Liver (tissue), 3 donors: ENCODE measurements around the gene CACNA1C.

Experiments
- HNF4G ChIP-seq: IDR thresholded peaks from 2 replicates; pipeline ENCODE4 v1.6.1; 2016; ENCODE audit warnings: antibody characterized with exemption
- JUND ChIP-seq, 2 donors: IDR thresholded peaks; 2 replicates each; pipeline ENCODE4 v1.6.1; 2016; ENCODE audit warnings: antibody characterized with exemption in 2 of 2
- RAD21 ChIP-seq, 2 donors: IDR thresholded peaks; 2 replicates each; pipeline ENCODE4 v1.6.1; 2016; ENCODE audit warnings: antibody characterized with exemption in 2 of 2, mild to moderate bottlenecking in 2 of 2
- RXRA ChIP-seq, 2 donors: IDR thresholded peaks; 2 replicates each; pipeline ENCODE4 v1.6.1; 2017 to 2018; ENCODE audit warnings: antibody characterized with exemption in 2 of 2, mild to moderate bottlenecking in 1 of 2
- SP1 ChIP-seq: IDR thresholded peaks from 2 replicates; pipeline ENCODE4 v1.6.1; 2018; ENCODE audit warnings: antibody characterized with exemption, mild to moderate bottlenecking
- TAF1 ChIP-seq: conservative IDR thresholded peaks from 2 replicates; pipeline ENCODE4 v1.6.1; 2016; ENCODE audit warnings: antibody characterized with exemption, mild to moderate bottlenecking
- YY1 ChIP-seq: IDR thresholded peaks from 2 replicates; pipeline ENCODE4 v1.6.1; 2016; ENCODE audit warnings: antibody characterized with exemption, mild to moderate bottlenecking
- TF ChIP-seq, protein P1 (sequence below): fragments of 150-350 bp; IDR thresholded peaks from 2 replicates; pipeline ENCODE4 v1.5.1; 2017; ENCODE audit warnings: improper control_type of control experiment, low read depth, low read length; ENCODE audit not compliant: missing input control
- TF ChIP-seq, protein P2 (sequence below): IDR thresholded peaks from 2 replicates; pipeline ENCODE4 v1.6.1; 2016; ENCODE audit warnings: antibody characterized with exemption
- TF ChIP-seq, protein P3 (sequence below): IDR thresholded peaks from 2 replicates; pipeline ENCODE4 v1.6.1; 2016; ENCODE audit warnings: antibody characterized with exemption
- donor health status: healthy.
- donor health status: healthy.

DNA sequence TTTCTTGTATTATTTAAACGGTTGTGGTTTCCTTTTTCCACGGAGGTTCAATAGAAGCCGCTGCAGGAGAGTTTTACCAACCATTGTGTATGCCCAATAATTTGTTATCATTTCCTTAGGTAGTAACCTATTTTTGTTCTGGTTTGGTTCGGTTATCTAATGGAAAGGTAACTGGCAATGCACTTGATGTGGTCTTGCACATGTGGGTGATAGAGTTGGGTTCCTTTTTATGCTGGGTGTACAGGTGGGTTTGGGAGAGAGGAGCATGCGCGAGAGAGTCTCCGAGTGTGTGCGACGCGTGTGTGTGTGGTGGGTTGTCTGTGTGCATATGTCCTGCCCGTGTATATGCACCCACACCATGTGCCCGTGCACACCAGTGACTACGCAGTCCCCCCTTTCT, 639.3 kb downstream of the CACNA1C start:
- TF ChIP-seq HNF4G (no peak), SP1 (no peak), JUND (IDR thresholded peaks at IDR 0.05) (no peak), TAF1 (no peak), YY1 (no peak), RXRA (IDR thresholded peaks at IDR 0.05) (no peak), RAD21 (IDR thresholded peaks at IDR 0.05) (no peak)
- TF ChIP-seq, protein P1, sequence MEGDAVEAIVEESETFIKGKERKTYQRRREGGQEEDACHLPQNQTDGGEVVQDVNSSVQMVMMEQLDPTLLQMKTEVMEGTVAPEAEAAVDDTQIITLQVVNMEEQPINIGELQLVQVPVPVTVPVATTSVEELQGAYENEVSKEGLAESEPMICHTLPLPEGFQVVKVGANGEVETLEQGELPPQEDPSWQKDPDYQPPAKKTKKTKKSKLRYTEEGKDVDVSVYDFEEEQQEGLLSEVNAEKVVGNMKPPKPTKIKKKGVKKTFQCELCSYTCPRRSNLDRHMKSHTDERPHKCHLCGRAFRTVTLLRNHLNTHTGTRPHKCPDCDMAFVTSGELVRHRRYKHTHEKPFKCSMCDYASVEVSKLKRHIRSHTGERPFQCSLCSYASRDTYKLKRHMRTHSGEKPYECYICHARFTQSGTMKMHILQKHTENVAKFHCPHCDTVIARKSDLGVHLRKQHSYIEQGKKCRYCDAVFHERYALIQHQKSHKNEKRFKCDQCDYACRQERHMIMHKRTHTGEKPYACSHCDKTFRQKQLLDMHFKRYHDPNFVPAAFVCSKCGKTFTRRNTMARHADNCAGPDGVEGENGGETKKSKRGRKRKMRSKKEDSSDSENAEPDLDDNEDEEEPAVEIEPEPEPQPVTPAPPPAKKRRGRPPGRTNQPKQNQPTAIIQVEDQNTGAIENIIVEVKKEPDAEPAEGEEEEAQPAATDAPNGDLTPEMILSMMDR, result no peak
- TF ChIP-seq, protein P2, sequence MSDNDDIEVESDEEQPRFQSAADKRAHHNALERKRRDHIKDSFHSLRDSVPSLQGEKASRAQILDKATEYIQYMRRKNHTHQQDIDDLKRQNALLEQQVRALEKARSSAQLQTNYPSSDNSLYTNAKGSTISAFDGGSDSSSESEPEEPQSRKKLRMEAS, result no peak
- TF ChIP-seq, protein P3, sequence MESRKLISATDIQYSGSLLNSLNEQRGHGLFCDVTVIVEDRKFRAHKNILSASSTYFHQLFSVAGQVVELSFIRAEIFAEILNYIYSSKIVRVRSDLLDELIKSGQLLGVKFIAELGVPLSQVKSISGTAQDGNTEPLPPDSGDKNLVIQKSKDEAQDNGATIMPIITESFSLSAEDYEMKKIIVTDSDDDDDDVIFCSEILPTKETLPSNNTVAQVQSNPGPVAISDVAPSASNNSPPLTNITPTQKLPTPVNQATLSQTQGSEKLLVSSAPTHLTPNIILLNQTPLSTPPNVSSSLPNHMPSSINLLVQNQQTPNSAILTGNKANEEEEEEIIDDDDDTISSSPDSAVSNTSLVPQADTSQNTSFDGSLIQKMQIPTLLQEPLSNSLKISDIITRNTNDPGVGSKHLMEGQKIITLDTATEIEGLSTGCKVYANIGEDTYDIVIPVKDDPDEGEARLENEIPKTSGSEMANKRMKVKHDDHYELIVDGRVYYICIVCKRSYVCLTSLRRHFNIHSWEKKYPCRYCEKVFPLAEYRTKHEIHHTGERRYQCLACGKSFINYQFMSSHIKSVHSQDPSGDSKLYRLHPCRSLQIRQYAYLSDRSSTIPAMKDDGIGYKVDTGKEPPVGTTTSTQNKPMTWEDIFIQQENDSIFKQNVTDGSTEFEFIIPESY, result no peak
